Ovary (tissue), 9 donors: ENCODE measurements around the gene ASCL3. TPM values are rescaled to one million over a fixed set of nuclear protein-coding genes. Genes with fewer than 3 reads are reported as not detected.

Experiments used
- DNase-seq, 5 donors: peaks; one replicate each; pipeline ENCODE4 v3.0.0-alpha.2; 2019 to 2020
- H3K27ac ChIP-seq, 2 donors: fragments of 200-600 bp; one replicate each; pipeline versions ENCODE4 v1.5.1 to v1.8.0; 2019 to 2022
- H3K27me3 ChIP-seq: fragments of 200-600 bp; one replicate; pipeline ENCODE4 v1.8.0; 2022
- H3K36me3 ChIP-seq: fragments of 200-600 bp; sonication (generic); one replicate; pipeline ENCODE4 v1.5.1; 2019
- H3K4me1 ChIP-seq: one replicate; pipeline ENCODE4 v1.8.1; 2013; ENCODE audit warnings: mild to moderate bottlenecking, moderate library complexity; ENCODE audit not compliant: insufficient read depth
- H3K4me3 ChIP-seq: fragments of 200-600 bp; sonication (generic); one replicate; pipeline ENCODE4 v1.5.1; 2017
- H3K9me3 ChIP-seq, 2 donors: fragments of 200-600 bp in 1 of 2; sonication (generic) in 1 of 2; one replicate each; pipeline versions ENCODE4 v1.5.1 to v1.8.1; 2013 to 2019; ENCODE audit warnings: mild to moderate bottlenecking in 1 of 2, moderate library complexity in 1 of 2
- EP300 ChIP-seq: sonication (generic); formaldehyde crosslinking; IDR thresholded peaks from one replicate; pipeline ENCODE4 v1.6.1; 2017; ENCODE audit warnings: antibody characterized with exemption
- POLR2A ChIP-seq: fragments of 450-650 bp; IDR thresholded peaks from one replicate; pipeline ENCODE4 v1.6.1; 2017; ENCODE audit warnings: antibody characterized with exemption, mild to moderate bottlenecking, moderate library complexity
- WGBS, 3 donors: extraction: QIAGEN DNeasy Blood & Tissue Kit in 1 of 3; methylation state at CpG; one replicate each; pipeline versions ENCODE4 v1.1.5 to v1.1.7; 2013 to 2017; 5-methylcytosine and 5-hydroxymethylcytosine counted together
- intact Hi-C, 4 donors: fragments of 100-400 bp; cut with DNase I; formaldehyde crosslinking; loops; one replicate each; pipeline versions ENCODE4 v1.11.0 to v1.15.1; 2022 to 2023
- polyA plus RNA-seq, 2 donors: library from polyadenylated mRNA; stranded (reverse); fragments of 200-250 nt in 1 of 2; fragments of 350-450 nt in 1 of 2; fragmentation: Illumina TruSeq in 1 of 2; extraction: RNeasy Lipid Tissue Mini Kit (QIAGEN cat#74804) in 1 of 2; gene quantifications; one replicate each; pipeline ENCODE4 v1.2.3, GENCODE V29; 2013 to 2014
- total RNA-seq, 7 donors: library from RNA; depleted of rRNA in 2 of 7; stranded (reverse); fragments of >200 nt in 2 of 7; fragmentation: NEBNext Ultra II Directional in 3 of 7; extraction: Animal tissue kit (Norgen Biotek cat#: 25700) in 3 of 7; gene quantifications; one replicate each; pipeline versions ENCODE4 v1.1.0 to v1.2.4, GENCODE V29; 2016 to 2023
- TF ChIP-seq, protein P1 (sequence below), 3 donors: fragments of 450-650 bp in 2 of 3; fragments of 200-600 bp in 1 of 3; IDR thresholded peaks; one replicate each; pipeline versions ENCODE4 v1.5.1 to v1.8.0; 2016 to 2022; ENCODE audit warnings: antibody characterized with exemption in 3 of 3, mild to moderate bottlenecking in 1 of 3
- donor health status: DM: no; HTN: no; CAD: no; lungs with moderate emphysema.
- donor health status: DM: no; HTN: no; CAD: no.
- donor health status: Bipolar disorder and iron deficiency.
- donor health status: DM: yes; HTN: yes; CAD: no.
- donor health status: DM: no; HTN: no; CAD: no.
- donor health status: DM: yes; HTN: yes; CAD: no.

Gene ASCL3
- total and polyA plus RNA-seq, 9 donors: not detected

- TF ChIP-seq POLR2A: no peak
- TF ChIP-seq, protein P1, sequence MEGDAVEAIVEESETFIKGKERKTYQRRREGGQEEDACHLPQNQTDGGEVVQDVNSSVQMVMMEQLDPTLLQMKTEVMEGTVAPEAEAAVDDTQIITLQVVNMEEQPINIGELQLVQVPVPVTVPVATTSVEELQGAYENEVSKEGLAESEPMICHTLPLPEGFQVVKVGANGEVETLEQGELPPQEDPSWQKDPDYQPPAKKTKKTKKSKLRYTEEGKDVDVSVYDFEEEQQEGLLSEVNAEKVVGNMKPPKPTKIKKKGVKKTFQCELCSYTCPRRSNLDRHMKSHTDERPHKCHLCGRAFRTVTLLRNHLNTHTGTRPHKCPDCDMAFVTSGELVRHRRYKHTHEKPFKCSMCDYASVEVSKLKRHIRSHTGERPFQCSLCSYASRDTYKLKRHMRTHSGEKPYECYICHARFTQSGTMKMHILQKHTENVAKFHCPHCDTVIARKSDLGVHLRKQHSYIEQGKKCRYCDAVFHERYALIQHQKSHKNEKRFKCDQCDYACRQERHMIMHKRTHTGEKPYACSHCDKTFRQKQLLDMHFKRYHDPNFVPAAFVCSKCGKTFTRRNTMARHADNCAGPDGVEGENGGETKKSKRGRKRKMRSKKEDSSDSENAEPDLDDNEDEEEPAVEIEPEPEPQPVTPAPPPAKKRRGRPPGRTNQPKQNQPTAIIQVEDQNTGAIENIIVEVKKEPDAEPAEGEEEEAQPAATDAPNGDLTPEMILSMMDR (IDR thresholded peaks at IDR 0.05): no peak
- no peak for TF ChIP-seq EP300
- H3K9me3 ChIP-seq: no peaks in the 10 kb centered on the region
- H3K4me3 ChIP-seq: peak overlapping the region; percentile 83
- H3K36me3 ChIP-seq: no peaks in the 10 kb centered on the region
- 1 to 7% (median 2%) methylated on average over 16 to 19 of the region's 19 CpGs for WGBS, 3 donors
- H3K27ac ChIP-seq: no peak overlapping the region
- no peaks in the 10 kb centered on the region for H3K27me3 ChIP-seq
- DNase-seq: no peak
- intact Hi-C loops: loop anchor here in 2 of 4 donors (2.0 to 5.0 kb wide), 2 partner anchors 38 to 52 kb away; no protein-coding TSS in a partner anchor
- H3K4me1 ChIP-seq: peaks cover 6% of the 10 kb centered on the region
Measured at GRCh38 chr11:8910649-8911026, 32.2 kb downstream of the ASCL3 start.

- H3K27me3 ChIP-seq: no peaks in the 10 kb centered on the region
- no peak overlapping the region for H3K4me3 ChIP-seq
- intact Hi-C loops: no loop called here
- TF ChIP-seq EP300 (no peak), POLR2A (no peak)
- TF ChIP-seq, protein P1 (IDR thresholded peaks at IDR 0.05): no peak
- no peaks in the 10 kb centered on the region for H3K36me3 ChIP-seq
- DNase-seq: no peak
- H3K4me1 ChIP-seq: peaks cover 2% of the 10 kb centered on the region
- H3K9me3 ChIP-seq: no peaks in the 10 kb centered on the region
- no peak overlapping the region for H3K27ac ChIP-seq
Measured at GRCh38 chr11:8908099-8908498, 34.7 kb downstream of the ASCL3 start.

GRCh38 chr11:8907116-8907515, 35.7 kb downstream of the ASCL3 start:
- intact Hi-C loops: no loop called here
- no peak overlapping the region for H3K27ac ChIP-seq
- WGBS, 3 donors: 76 to 90% (median 79%) methylated on average over 1 of the region's 1 CpG

GRCh38 chr11:8905528-8906165, 37.2 kb downstream of the ASCL3 start:
- no peaks in the 10 kb centered on the region for H3K4me1 ChIP-seq

More at GRCh38 chr11:8907116-8907515, 35.7 kb downstream of the ASCL3 start:
- DNase-seq: no peak
- TF ChIP-seq EP300: no peak
- TF ChIP-seq, protein P1 (IDR thresholded peaks at IDR 0.05): no peak
- no peaks in the 10 kb centered on the region for H3K9me3 ChIP-seq
- H3K27me3 ChIP-seq: no peaks in the 10 kb centered on the region
- no peaks in the 10 kb centered on the region for H3K36me3 ChIP-seq
- H3K4me1 ChIP-seq: no peaks in the 10 kb centered on the region
- H3K4me3 ChIP-seq: no peak overlapping the region

More at GRCh38 chr11:8905528-8906165, 37.2 kb downstream of the ASCL3 start:
- Histone ChIP-seq H3K27ac (no peak overlapping the region), H3K36me3 (no peaks in the 10 kb centered on the region), H3K9me3 (no peaks in the 10 kb centered on the region), H3K4me3 (no peak overlapping the region), H3K27me3 (no peaks in the 10 kb centered on the region)
- intact Hi-C loops: no loop called here
- TF ChIP-seq, protein P1 (IDR thresholded peaks at IDR 0.05): no peak
- TF ChIP-seq POLR2A (no peak), EP300 (no peak)
- no peak for DNase-seq
- WGBS, 3 donors: 65 to 82% (median 70%) methylated on average over 5 of the region's 5 CpGs
